ENCODE data around the gene MFRP. TPM values are rescaled to one million over a fixed set of nuclear protein-coding genes. Genes with fewer than 3 reads are reported as not detected.

Gene MFRP
- polyA plus RNA-seq, 1 of the 3 experiments (the other 2 are of a cell fraction): not detected

DNA sequence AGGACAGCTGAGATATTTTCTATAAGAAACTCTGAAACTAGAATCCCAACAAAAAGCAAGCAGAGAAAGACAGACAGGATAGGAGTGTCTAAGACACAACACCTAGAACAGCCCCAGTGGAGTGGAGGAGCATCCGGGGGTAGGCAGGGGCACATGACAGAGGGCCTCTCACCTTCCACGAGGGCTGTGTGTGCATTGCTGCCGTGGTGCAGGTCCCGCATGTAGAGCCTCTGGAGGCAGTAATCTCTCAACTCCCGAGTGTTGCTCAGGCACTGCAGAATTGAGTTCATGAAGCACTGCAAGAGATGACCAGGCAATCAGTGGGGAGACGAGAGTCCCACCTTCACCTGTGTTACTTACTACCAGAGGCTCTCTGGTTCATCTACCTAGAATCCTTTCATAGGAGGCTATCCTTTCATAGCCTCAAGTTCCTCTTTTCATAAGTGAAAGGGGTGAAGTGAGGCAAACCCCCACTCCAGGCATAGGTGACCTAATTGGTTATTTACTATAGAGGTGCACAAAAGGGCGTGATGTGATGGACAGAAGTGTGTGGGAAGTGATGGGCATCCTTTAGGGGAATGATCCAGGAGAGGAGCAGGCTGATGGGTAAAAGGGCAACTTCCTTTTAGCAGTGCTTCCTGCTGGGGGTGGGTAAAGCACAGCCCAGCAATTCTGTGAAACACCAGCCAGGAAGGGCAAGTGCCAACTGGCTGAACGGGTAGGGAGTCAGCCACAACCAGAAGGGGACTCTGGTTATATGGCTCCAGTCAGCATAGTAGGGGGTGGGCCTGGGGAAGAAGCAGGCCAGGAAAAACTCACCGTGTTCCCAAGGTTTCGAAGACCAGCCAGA, 13.1 kb upstream of the MFRP start:
- no peaks in the 10 kb centered on the region for H3K27me3 ChIP-seq (ENCODE audit: insufficient read depth)
- no peak overlapping the region for H3K4me3 ChIP-seq (ENCODE audit: low read depth in 2 of 2, low read length in 1 of 2)
- H3K9me3 ChIP-seq: no peaks in the 10 kb centered on the region
- H3K4me2 ChIP-seq: no peak overlapping the region
- TF ChIP-seq ZBTB33 (IDR thresholded peaks at IDR 0.05; ENCODE audit: borderline replicate concordance, low read depth): no peak
- no peak for TF ChIP-seq JUND (IDR thresholded peaks at IDR 0.05)
- no peak for TF ChIP-seq FOSL2 (IDR thresholded peaks at IDR 0.05; ENCODE audit: borderline replicate concordance, low read depth)
- TF ChIP-seq YY1 (IDR thresholded peaks at IDR 0.05; ENCODE audit: low read depth): no peak
- no peak for TF ChIP-seq REST (IDR thresholded peaks at IDR 0.05; ENCODE audit: low read depth, low read length)
- TF ChIP-seq, protein P1, sequence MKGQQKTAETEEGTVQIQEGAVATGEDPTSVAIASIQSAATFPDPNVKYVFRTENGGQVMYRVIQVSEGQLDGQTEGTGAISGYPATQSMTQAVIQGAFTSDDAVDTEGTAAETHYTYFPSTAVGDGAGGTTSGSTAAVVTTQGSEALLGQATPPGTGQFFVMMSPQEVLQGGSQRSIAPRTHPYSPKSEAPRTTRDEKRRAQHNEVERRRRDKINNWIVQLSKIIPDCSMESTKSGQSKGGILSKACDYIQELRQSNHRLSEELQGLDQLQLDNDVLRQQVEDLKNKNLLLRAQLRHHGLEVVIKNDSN (IDR thresholded peaks at IDR 0.05; ENCODE audit: borderline replicate concordance, low read depth): no peak
- TF ChIP-seq TCF12 (IDR thresholded peaks at IDR 0.05): no peak
- no peak for TF ChIP-seq CHD2 (IDR thresholded peaks at IDR 0.05; ENCODE audit: low read length, partially characterized antibody)
- no peak for TF ChIP-seq FOXJ3 (CRISPR knock-in tag; IDR thresholded peaks at IDR 0.05)
- H2AFZ ChIP-seq (ENCODE audit: low read depth): no peak overlapping the region
- no peaks in the 10 kb centered on the region for H3K79me2 ChIP-seq (ENCODE audit: insufficient read depth)
- peaks cover 21% of the 10 kb centered on the region for H3F3A ChIP-seq (replicated peaks; ENCODE audit: insufficient read depth)
- H3K4me1 ChIP-seq (ENCODE audit: control insufficient read depth in 1 of 2, insufficient read depth in 2 of 2, low read depth in 1 of 2, low read length in 1 of 2): peaks cover 22 to 38% of the 10 kb centered on the region in 2 experiments; a peak in 3 of 4 replicates
- CTCF ChIA-PET: interaction anchor here (1.4 to 5.1 kb wide), 6 partner anchors 12 to 116 kb away, joined by 5 to 308 read pairs (median 66); partner anchors contain the start of genes C1QTNF5, MFRP and USP2
- no peaks in the 10 kb centered on the region for H3K9me2 ChIP-seq
- POLR2A ChIA-PET: no interaction called here
- H3K36me3 ChIP-seq (replicated peaks in 1 of 2; ENCODE audit: control insufficient read depth in 1 of 2, insufficient read depth in 2 of 2, low read length in 1 of 2): peaks cover 0 to 3% of the 10 kb centered on the region in 2 experiments
- H3K9ac ChIP-seq: no peak overlapping the region
- no peak overlapping the region for H3K27ac ChIP-seq (ENCODE audit: low read depth in 2 of 2, low read length in 1 of 2)
- 90% methylated on average over 5 of the region's 10 CpGs for WGBS (ENCODE audit: low lambda C conversion rate)
- H4K20me1 ChIP-seq (ENCODE audit: insufficient read depth): no peaks in the 10 kb centered on the region
- DNase-seq: no peak
